Dermis blood vessel endothelial cell (primary cell): Measurements from ENCODE around the gene GARIN5B. TPM values are rescaled to one million over a fixed set of nuclear protein-coding genes. Genes with fewer than 3 reads are reported as not detected.
A peak's percentile ranks its signal among the peaks of the same experiment; 100 is the strongest.
"Not testable (repeated sequence)": the region's sequence is repeated elsewhere in the genome, so short reads cannot be mapped to it uniquely, and the experiment has no call there.

Source experiments
- DNase-seq: peaks from one replicate; pipeline ENCODE4 v3.0.0; 2010
- total RNA-seq: library from RNA; depleted of rRNA; stranded (reverse); fragments of >200 nt; gene quantifications from 2 replicates; pipeline ENCODE4 v1.2.3, GENCODE V29; 2014

GARIN5B gene
- total RNA-seq: not detected in 2 replicates

DNA sequence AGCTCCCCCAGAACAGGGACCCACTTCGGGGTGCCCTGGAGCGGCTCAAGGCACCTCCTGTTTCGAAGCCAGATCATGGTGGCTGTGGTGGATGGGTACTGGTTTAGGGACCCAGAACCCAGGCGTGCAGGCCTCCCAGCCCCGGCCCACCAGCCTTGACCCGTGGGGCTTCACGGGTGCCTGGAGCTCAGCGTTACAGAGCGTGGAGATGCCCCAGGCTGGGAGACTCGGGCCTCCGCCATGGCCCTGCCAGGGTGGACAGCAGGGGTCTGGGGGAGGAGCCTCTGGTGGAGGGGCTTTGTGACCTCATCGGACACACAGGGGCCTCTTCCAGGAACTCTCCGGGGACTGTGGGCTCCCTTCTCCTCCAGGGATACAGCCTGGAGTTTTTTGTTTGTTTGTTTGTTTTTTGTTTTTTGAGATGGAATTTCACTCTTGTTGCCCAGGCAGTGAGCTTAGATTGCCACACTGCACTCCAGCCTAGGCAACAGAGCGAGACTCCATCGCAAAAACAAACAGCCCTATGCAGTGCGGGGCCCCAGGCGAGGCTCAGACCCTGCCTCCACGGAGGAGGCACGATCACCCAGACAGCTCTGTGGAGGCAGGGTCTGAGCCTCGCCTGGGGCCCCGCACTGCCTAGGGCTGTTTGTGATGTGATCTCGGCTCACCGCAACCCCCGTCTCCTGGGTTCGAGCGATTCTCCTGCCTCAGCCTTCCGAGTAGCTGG is at the start of gene GARIN5B:
GARIN5B (minus strand) TSS at position 271 of the 727 bp plus-strand sequence; CDS start at position 77, 194 bp downstream.
- DNase-seq: no peak

- no peak for DNase-seq
Observed at GRCh38 chr19:55410168-55410567, 47.1 kb upstream of the GARIN5B start.

GRCh38 chr19:55409179-55409578 is 46.1 kb upstream of the GARIN5B start:
- not testable (repeated sequence) for DNase-seq

- no peak for DNase-seq
Observed at GRCh38 chr19:55408533-55408872, 45.4 kb upstream of the GARIN5B start.

- peak; percentile 100 for DNase-seq
Observed at GRCh38 chr19:55407800-55408532, 44.9 kb upstream of the GARIN5B start.

- DNase-seq: not testable (repeated sequence)
Observed at GRCh38 chr19:55407550-55407799, 44.4 kb upstream of the GARIN5B start, which contains the start of gene UBE2S. UBE2S (minus strand) TSS chr19:55407788; CDS start chr19:55407589, 199 bp downstream.

- DNase-seq: peak; percentile 56
Observed at GRCh38 chr19:55406826-55407549, 43.9 kb upstream of the GARIN5B start.

DNA sequence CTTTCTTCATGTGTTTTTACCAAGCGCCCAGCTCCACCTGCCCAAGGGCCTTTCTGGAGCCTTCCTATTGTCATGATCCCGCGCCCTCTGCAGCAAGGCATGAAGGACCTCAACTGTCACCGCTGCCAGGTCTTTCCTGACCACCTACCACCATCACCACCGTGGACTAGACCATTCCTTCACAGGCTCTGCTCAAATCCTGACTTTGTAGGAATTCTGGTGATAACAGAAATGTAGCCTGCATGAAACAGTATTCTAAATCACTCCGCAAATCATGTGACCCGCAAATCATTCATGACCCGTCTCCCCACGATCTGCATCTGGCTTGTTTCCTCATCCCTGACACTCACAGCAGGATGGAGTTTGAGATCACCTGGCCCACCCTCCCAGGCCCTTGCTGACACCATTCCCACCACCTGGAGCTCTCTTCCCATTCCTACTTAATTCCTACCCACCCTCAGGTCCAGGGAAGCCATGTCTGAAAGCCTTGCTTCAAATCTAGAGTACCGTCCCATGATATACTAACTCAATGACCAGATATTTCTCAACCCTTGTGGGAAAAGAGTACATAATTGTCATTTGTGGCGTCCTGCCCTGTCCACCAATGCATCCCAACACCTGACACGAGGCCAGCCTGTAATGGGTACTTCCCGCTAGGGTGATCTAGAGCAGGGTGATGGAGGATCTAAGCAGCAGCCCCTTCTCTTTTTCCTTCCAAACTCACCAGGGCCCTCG is 43.2 kb upstream of the GARIN5B start:
- DNase-seq: no peak

GRCh38 chr19:55405638-55406037 is 42.6 kb upstream of the GARIN5B start:
- no peak for DNase-seq

GRCh38 chr19:55402509-55402908 is 39.4 kb upstream of the GARIN5B start:
- DNase-seq: no peak

DNA sequence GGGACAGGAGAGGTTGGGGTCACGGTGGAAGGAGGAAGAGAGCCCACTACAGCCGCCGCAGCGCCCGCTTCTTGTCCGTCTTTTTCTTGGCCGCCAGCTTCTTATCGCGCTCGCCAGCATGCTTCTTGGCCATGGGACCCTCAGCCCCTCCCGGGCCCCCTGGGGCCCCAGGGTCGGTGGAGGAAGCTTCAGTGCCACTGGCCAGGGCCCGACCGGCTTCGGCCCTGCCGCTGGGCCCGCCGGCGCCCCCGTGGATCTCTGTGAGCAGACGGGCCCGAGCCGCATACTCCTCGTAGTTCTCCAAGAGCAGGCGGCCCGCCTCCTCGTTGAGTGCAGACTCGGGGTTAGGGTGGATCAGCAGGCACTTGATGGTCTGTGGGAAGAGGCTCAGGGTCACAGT is 38.3 kb upstream of the GARIN5B start:
- not testable (repeated sequence) for DNase-seq

- DNase-seq: no peak
Observed at GRCh38 chr19:55400281-55401087, 37.4 kb upstream of the GARIN5B start.

GRCh38 chr19:55398200-55398925 is 35.3 kb upstream of the GARIN5B start:
- no peak for DNase-seq

- no peak for DNase-seq
Observed at GRCh38 chr19:55392820-55393761, 30.0 kb upstream of the GARIN5B start.

DNA sequence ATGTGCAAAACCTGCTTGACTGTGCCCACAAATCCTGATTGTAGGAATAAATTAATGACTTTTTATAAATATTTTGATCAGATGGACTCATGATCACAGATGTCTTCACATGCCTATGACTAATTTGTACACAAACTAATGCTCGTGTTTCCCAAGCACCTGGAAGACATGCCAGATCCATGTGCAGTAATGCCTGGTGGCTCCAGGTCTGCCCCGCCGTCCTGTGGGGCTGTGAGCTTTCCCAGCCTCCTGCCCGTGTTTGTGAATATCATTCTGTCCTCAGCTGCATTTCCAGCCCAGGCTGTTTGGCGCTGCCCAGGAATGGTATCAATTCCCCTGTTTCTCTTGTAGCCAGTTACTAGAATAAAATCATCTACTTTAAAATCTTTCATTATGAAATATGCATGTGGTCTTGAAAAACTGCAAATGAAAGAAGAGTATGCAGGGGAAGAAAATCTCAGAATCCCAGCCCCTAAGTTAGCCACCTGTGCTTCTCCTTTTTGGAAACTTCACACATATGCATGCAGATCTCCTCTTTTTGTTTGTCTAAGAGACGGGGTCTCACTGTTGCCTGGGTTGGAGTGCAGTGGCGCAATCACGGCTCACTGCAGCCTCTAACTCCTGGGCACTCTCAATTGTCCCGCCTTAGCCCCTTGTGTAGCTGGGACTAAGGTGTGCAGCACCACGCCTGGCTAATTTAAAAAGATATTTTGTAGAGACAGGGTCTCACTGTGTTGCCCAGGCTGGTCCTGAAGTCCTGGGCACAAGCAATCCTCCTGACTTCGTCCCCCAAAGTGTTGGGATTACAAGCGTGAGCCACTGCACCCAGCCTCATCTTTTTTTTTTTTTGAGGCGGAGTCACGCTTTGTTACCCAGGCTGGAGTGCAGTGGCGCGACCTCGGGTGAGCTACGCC is 28.9 kb upstream of the GARIN5B start:
- no peak for DNase-seq

- no peak for DNase-seq
Observed at GRCh38 chr19:55391191-55391670, 28.2 kb upstream of the GARIN5B start.

GRCh38 chr19:55390461-55390880 is 27.4 kb upstream of the GARIN5B start:
- no peak for DNase-seq

GRCh38 chr19:55389386-55390317 is 26.6 kb upstream of the GARIN5B start:
- DNase-seq: no peak
